ENCODE measurements around the gene CHKB.

CHKB gene

DNA sequence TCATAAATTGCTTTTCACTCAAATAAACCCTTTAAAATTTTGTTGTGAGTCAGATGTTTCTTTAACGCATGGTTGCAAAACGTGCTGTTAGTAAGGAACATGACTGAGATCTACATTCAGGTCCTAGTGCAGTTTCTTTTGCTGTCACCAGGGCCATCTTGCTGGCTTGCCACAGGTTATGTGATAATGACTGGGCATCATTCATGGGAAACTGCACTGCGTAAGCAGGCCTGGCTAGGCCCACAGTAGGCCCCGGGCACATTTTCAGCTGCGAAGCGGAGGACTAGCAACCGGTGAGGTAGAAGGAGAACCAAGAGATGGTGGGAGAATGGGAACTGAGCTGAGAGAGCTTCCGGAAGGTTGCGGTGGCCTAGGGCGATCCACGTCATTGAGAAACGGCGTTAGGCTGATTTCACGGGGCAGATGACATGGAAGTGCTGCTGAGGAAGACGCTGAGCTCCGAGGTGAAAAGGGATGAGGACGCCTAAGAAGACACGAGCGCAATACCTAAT is 40.2 kb downstream of the CHKB start:
- no peak for TF ChIP-seq FOXP2 (optimal IDR thresholded peaks at IDR 0.05; ENCODE audit: borderline replicate concordance, extremely low read depth, extremely low read length, insufficient read depth)
- TF ChIP-seq, protein P1, sequence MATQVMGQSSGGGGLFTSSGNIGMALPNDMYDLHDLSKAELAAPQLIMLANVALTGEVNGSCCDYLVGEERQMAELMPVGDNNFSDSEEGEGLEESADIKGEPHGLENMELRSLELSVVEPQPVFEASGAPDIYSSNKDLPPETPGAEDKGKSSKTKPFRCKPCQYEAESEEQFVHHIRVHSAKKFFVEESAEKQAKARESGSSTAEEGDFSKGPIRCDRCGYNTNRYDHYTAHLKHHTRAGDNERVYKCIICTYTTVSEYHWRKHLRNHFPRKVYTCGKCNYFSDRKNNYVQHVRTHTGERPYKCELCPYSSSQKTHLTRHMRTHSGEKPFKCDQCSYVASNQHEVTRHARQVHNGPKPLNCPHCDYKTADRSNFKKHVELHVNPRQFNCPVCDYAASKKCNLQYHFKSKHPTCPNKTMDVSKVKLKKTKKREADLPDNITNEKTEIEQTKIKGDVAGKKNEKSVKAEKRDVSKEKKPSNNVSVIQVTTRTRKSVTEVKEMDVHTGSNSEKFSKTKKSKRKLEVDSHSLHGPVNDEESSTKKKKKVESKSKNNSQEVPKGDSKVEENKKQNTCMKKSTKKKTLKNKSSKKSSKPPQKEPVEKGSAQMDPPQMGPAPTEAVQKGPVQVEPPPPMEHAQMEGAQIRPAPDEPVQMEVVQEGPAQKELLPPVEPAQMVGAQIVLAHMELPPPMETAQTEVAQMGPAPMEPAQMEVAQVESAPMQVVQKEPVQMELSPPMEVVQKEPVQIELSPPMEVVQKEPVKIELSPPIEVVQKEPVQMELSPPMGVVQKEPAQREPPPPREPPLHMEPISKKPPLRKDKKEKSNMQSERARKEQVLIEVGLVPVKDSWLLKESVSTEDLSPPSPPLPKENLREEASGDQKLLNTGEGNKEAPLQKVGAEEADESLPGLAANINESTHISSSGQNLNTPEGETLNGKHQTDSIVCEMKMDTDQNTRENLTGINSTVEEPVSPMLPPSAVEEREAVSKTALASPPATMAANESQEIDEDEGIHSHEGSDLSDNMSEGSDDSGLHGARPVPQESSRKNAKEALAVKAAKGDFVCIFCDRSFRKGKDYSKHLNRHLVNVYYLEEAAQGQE (IDR thresholded peaks at IDR 0.05; ENCODE audit: insufficient read depth in 1 of 2, low read depth in 2 of 2, low read length in 2 of 2) = no peak
- TF ChIP-seq POLR2AphosphoS5 (IDR thresholded peaks at IDR 0.05; ENCODE audit: low read depth, low read length) = no peak
- no peak for TF ChIP-seq SIN3A (IDR thresholded peaks at IDR 0.05; ENCODE audit: borderline replicate concordance, insufficient read depth, low read length)

DNA sequence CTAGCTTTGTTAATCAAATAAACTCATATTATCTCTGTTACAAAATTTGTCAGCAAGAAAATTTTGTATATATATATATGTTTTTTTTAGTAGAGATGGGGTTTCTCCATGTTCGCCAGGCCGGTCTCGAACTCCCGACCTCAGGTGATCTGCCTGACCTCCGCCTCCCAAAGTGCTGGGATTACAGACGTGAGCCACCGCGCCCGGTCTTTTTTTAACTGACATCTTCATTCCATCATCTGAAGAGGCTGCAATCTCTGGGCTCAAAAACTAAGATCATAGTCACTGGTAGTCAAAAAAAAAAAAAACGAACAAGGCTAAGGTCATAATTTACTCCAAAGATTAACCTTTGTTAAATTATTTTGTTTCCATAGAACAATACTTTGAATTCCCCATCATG is 42.3 kb downstream of the CHKB start:
- TF ChIP-seq TAF1 (IDR thresholded peaks at IDR 0.05; ENCODE audit: borderline replicate concordance, insufficient read depth, low read length) (no peak), FOXP2 (optimal IDR thresholded peaks at IDR 0.05; ENCODE audit: borderline replicate concordance, extremely low read depth, extremely low read length, insufficient read depth) (no peak), SIN3A (IDR thresholded peaks at IDR 0.05; ENCODE audit: borderline replicate concordance, insufficient read depth, low read length) (no peak), POLR2AphosphoS5 (IDR thresholded peaks at IDR 0.05; ENCODE audit: low read depth, low read length) (no peak)
- TF ChIP-seq, protein P1 (IDR thresholded peaks at IDR 0.05; ENCODE audit: insufficient read depth in 1 of 2, low read depth in 2 of 2, low read length in 2 of 2) = no peak

DNA sequence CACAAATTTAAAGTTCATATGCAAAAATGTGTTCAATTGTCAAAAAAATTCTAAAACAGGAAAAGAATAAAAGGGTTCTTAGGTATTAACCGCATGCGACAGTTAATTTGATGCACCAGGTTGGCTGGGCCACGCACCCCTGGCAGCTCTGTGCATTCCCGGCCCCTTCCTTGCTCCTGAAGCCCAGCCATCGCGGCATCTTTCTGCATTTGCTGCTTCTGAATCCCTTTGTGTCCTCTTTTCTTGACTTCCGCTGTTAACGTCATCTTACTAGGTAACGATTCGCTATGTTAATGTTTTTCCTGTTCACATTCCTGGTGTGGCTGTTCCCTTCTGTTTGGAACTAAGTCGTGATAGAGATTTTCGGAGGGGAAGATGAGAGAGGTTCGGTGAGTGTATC is 44.9 kb downstream of the CHKB start:
- TF ChIP-seq SIN3A (IDR thresholded peaks at IDR 0.05; ENCODE audit: borderline replicate concordance, insufficient read depth, low read length) (no peak), FOXP2 (optimal IDR thresholded peaks at IDR 0.05; ENCODE audit: borderline replicate concordance, extremely low read depth, extremely low read length, insufficient read depth) (no peak)
- TF ChIP-seq, protein P1 (IDR thresholded peaks at IDR 0.05; ENCODE audit: insufficient read depth in 1 of 2, low read depth in 2 of 2, low read length in 2 of 2) = no peak

DNA sequence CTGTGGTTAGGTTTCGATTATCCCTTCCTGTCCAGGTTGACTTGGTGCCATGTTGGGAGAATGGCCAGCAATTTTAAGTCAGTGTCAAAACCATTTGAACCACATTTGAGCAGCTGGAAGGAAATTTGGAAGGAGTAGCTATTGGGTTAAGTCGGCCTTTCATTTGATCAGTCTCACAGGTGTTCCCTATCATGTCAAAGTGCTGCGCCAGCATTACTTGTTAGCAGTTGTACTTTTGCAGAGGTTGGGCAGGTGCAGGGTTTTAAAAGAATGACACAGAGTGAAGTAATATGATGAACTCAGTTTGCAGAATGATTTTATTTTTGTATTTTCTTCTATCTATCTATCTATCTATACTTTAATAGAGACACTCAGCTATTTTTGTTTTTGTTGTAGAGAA is 46.4 kb downstream of the CHKB start:
- TF ChIP-seq TAF1 (IDR thresholded peaks at IDR 0.05; ENCODE audit: borderline replicate concordance, insufficient read depth, low read length) (no peak), POLR2AphosphoS5 (IDR thresholded peaks at IDR 0.05; ENCODE audit: low read depth, low read length) (no peak), FOXP2 (optimal IDR thresholded peaks at IDR 0.05; ENCODE audit: borderline replicate concordance, extremely low read depth, extremely low read length, insufficient read depth) (no peak), SIN3A (IDR thresholded peaks at IDR 0.05; ENCODE audit: borderline replicate concordance, insufficient read depth, low read length) (no peak)
- TF ChIP-seq, protein P1 (IDR thresholded peaks at IDR 0.05; ENCODE audit: insufficient read depth in 1 of 2, low read depth in 2 of 2, low read length in 2 of 2) = no peak

DNA sequence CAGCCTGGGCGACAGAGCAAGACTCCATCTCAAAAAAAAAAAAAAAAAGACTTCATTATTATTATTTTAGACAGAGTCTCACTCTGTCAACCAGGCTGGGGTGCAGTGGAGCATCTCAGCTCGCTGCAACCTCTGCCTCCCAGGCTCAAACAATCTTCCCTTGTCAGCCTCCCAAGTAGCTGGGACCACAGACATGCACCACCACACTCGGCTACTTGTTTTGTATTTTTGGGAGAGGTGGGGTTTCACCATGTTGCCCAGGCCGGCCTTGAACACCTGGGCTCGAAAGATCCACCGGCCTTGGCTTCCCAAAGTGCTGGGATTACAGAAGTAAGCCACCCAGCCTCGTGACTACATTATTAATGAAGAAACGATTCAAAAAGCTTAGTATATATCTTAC is 47.5 kb downstream of the CHKB start:
- TF ChIP-seq TAF1 (IDR thresholded peaks at IDR 0.05; ENCODE audit: borderline replicate concordance, insufficient read depth, low read length) = no peak
- TF ChIP-seq, protein P1 (IDR thresholded peaks at IDR 0.05; ENCODE audit: insufficient read depth in 1 of 2, low read depth in 2 of 2, low read length in 2 of 2) = no peak
- TF ChIP-seq FOXP2 (optimal IDR thresholded peaks at IDR 0.05; ENCODE audit: borderline replicate concordance, extremely low read depth, extremely low read length, insufficient read depth) = no peak
- no peak for TF ChIP-seq POLR2AphosphoS5 (IDR thresholded peaks at IDR 0.05; ENCODE audit: low read depth, low read length)
- TF ChIP-seq SIN3A (IDR thresholded peaks at IDR 0.05; ENCODE audit: borderline replicate concordance, insufficient read depth, low read length) = no peak
